ENCODE results near the gene SH3GL3.

SH3GL3 gene

DNA sequence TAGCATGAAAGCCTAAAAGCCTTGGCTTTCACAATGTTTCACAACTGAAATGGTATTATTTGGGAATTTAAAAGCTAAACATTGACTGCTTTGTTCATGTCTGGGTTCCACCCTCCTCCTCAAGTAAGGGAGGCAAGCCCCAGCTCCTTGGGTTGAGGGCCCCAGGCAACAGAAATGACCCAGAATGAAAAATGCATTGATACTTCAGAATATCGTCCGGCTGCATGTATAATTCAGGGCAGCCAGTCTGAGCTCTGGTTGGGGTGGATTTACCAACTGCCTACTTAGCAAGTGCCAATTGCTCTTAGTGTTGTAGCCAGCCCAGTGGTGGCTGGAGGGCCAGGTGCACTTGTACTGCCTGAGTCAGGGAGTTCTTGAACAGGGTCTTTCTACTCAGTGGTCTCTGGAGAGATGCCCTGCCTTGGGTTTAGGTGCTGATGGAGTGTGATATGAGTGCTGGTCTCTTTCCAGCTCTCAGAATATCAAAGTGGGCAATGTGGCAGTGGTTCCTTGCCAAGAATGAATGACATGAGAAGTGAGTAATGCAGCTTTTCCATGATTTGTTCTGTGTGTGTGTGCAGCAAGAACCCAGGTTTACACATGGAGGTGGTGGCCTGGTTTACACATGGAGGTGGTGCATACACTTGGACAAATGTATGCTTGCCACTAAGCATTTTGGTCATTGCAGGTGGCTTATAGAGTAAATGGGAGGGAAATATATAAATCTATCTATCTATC is 165.9 kb downstream of the SH3GL3 start:
- no peak overlapping the region for H3K4me3 ChIP-seq (ENCODE audit: low read depth, low read length)
- ChIA-PET CTCF (interaction anchor here (1.2 kb wide), 1 partner anchor 225 kb away, joined by 5 read pairs; no protein-coding TSS in a partner anchor), POLR2A (no interaction called here)
- H3K4me1 ChIP-seq (ENCODE audit: control insufficient read depth, insufficient read depth, low read length) = no peaks in the 10 kb centered on the region
- no peak for TF ChIP-seq ZNF660 (tag by site-specific recombination; IDR thresholded peaks at IDR 0.05)
- TF ChIP-seq, protein P1, sequence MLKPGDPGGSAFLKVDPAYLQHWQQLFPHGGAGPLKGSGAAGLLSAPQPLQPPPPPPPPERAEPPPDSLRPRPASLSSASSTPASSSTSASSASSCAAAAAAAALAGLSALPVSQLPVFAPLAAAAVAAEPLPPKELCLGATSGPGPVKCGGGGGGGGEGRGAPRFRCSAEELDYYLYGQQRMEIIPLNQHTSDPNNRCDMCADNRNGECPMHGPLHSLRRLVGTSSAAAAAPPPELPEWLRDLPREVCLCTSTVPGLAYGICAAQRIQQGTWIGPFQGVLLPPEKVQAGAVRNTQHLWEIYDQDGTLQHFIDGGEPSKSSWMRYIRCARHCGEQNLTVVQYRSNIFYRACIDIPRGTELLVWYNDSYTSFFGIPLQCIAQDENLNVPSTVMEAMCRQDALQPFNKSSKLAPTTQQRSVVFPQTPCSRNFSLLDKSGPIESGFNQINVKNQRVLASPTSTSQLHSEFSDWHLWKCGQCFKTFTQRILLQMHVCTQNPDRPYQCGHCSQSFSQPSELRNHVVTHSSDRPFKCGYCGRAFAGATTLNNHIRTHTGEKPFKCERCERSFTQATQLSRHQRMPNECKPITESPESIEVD (tag by site-specific recombination; IDR thresholded peaks at IDR 0.05) = no peak
- TF ChIP-seq, protein P2, sequence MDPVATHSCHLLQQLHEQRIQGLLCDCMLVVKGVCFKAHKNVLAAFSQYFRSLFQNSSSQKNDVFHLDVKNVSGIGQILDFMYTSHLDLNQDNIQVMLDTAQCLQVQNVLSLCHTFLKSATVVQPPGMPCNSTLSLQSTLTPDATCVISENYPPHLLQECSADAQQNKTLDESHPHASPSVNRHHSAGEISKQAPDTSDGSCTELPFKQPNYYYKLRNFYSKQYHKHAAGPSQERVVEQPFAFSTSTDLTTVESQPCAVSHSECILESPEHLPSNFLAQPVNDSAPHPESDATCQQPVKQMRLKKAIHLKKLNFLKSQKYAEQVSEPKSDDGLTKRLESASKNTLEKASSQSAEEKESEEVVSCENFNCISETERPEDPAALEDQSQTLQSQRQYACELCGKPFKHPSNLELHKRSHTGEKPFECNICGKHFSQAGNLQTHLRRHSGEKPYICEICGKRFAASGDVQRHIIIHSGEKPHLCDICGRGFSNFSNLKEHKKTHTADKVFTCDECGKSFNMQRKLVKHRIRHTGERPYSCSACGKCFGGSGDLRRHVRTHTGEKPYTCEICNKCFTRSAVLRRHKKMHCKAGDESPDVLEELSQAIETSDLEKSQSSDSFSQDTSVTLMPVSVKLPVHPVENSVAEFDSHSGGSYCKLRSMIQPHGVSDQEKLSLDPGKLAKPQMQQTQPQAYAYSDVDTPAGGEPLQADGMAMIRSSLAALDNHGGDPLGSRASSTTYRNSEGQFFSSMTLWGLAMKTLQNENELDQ (tag by site-specific recombination; IDR thresholded peaks at IDR 0.05; ENCODE audit: low read depth) = no peak
- no peak for TF ChIP-seq RBAK (tag by site-specific recombination; IDR thresholded peaks at IDR 0.05)
- TF ChIP-seq, protein P3, sequence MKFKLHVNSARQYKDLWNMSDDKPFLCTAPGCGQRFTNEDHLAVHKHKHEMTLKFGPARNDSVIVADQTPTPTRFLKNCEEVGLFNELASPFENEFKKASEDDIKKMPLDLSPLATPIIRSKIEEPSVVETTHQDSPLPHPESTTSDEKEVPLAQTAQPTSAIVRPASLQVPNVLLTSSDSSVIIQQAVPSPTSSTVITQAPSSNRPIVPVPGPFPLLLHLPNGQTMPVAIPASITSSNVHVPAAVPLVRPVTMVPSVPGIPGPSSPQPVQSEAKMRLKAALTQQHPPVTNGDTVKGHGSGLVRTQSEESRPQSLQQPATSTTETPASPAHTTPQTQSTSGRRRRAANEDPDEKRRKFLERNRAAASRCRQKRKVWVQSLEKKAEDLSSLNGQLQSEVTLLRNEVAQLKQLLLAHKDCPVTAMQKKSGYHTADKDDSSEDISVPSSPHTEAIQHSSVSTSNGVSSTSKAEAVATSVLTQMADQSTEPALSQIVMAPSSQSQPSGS (tag by site-specific recombination; IDR thresholded peaks at IDR 0.05; ENCODE audit: low read depth) = no peak
- TF ChIP-seq PRDM1 (tag by site-specific recombination; IDR thresholded peaks at IDR 0.05) = no peak
- TF ChIP-seq EGR2 (tag by site-specific recombination; IDR thresholded peaks at IDR 0.05; ENCODE audit: low read depth) = no peak
- no peak for TF ChIP-seq ZNF544 (tag by site-specific recombination; IDR thresholded peaks at IDR 0.05)
- H3K9me3 ChIP-seq (ENCODE audit: control insufficient read depth, insufficient read depth, low read depth, low read length) = no peaks in the 10 kb centered on the region
- H3K36me3 ChIP-seq (ENCODE audit: control insufficient read depth in 2 of 2, insufficient read depth in 1 of 2, low read length in 2 of 2) = peaks cover 0 to 3% of the 10 kb centered on the region in 2 experiments; a peak in 1 of 3 replicates
- H3K27ac ChIP-seq (ENCODE audit: extremely low read depth, low read depth, low read length) = no peak overlapping the region

DNA sequence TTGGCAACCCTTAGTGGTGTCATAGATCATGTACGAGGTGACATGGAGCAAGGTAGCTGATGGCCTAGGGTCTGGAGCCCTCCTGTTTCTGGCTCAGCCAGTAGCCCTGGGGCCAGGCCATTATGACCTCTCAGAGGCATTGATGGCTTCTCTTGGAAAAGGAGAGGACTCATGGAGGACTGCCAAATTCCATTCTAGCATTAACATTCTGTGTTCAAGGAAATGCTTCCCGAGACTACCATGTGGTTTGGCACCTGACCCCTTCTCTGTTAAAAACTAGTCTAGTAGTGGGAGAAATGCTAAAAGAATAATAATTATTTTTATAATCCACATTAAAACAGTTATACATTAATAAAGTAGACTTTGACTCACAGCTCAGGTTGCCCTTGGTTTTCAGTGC is 166.6 kb downstream of the SH3GL3 start:
- TF ChIP-seq ZNF121 (tag by site-specific recombination; IDR thresholded peaks at IDR 0.05) (no peak), ZBTB48 (tag by site-specific recombination; IDR thresholded peaks at IDR 0.05) (no peak), ZNF248 (tag by site-specific recombination; IDR thresholded peaks at IDR 0.05) (no peak), ZNF146 (tag by site-specific recombination; IDR thresholded peaks at IDR 0.05) (no peak), ZNF133 (tag by site-specific recombination; IDR thresholded peaks at IDR 0.05) (no peak), KLF7 (tag by site-specific recombination; IDR thresholded peaks at IDR 0.05; ENCODE audit: borderline replicate concordance) (no peak), ZNF311 (tag by site-specific recombination; IDR thresholded peaks at IDR 0.05; ENCODE audit: borderline replicate concordance) (no peak), ZNF138 (tag by site-specific recombination; IDR thresholded peaks at IDR 0.05; ENCODE audit: borderline replicate concordance) (no peak), ZFP41 (tag by site-specific recombination; IDR thresholded peaks at IDR 0.05; ENCODE audit: borderline replicate concordance) (no peak), ZNF23 (tag by site-specific recombination; IDR thresholded peaks at IDR 0.05; ENCODE audit: borderline replicate concordance) (no peak)
- TF ChIP-seq, protein P4, sequence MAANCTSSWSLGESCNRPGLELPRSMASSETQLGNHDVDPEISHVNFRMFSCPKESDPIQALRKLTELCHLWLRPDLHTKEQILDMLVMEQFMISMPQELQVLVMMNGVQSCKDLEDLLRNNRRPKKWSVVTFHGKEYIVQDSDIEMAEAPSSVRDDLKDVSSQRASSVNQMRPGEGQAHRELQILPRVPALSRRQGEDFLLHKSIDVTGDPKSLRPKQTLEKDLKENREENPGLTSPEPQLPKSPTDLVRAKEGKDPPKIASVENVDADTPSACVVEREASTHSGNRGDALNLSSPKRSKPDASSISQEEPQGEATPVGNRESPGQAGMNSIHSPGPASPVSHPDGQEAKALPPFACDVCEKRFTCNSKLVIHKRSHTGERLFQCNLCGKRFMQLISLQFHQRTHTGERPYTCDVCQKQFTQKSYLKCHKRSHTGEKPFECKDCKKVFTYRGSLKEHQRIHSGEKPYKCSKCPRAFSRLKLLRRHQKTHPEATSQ (tag by site-specific recombination; IDR thresholded peaks at IDR 0.05) = no peak
- TF ChIP-seq, protein P3 (tag by site-specific recombination; IDR thresholded peaks at IDR 0.05; ENCODE audit: low read depth) = no peak
- TF ChIP-seq, protein P5, sequence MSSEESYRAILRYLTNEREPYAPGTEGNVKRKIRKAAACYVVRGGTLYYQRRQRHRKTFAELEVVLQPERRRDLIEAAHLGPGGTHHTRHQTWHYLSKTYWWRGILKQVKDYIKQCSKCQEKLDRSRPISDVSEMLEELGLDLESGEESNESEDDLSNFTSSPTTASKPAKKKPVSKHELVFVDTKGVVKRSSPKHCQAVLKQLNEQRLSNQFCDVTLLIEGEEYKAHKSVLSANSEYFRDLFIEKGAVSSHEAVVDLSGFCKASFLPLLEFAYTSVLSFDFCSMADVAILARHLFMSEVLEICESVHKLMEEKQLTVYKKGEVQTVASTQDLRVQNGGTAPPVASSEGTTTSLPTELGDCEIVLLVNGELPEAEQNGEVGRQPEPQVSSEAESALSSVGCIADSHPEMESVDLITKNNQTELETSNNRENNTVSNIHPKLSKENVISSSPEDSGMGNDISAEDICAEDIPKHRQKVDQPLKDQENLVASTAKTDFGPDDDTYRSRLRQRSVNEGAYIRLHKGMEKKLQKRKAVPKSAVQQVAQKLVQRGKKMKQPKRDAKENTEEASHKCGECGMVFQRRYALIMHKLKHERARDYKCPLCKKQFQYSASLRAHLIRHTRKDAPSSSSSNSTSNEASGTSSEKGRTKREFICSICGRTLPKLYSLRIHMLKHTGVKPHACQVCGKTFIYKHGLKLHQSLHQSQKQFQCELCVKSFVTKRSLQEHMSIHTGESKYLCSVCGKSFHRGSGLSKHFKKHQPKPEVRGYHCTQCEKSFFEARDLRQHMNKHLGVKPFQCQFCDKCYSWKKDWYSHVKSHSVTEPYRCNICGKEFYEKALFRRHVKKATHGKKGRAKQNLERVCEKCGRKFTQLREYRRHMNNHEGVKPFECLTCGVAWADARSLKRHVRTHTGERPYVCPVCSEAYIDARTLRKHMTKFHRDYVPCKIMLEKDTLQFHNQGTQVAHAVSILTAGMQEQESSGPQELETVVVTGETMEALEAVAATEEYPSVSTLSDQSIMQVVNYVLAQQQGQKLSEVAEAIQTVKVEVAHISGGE (tag by site-specific recombination; conservative IDR thresholded peaks at IDR 0.05; ENCODE audit: low read depth) = no peak
- POLR2A ChIA-PET = no interaction called here
- Histone ChIP-seq H3K9me3 (ENCODE audit: control insufficient read depth, insufficient read depth, low read depth, low read length) (no peaks in the 10 kb centered on the region), H3K4me3 (ENCODE audit: low read depth, low read length) (no peak overlapping the region), H3K27ac (ENCODE audit: extremely low read depth, low read depth, low read length) (no peak overlapping the region), H3K4me1 (ENCODE audit: control insufficient read depth, insufficient read depth, low read length) (no peaks in the 10 kb centered on the region), H3K36me3 (ENCODE audit: control insufficient read depth in 2 of 2, insufficient read depth in 1 of 2, low read length in 2 of 2) (peaks cover 0 to 4% of the 10 kb centered on the region in 2 experiments; a peak in 1 of 3 replicates)
- CTCF ChIA-PET = interaction anchor here (0.6 kb wide), 1 partner anchor 165 kb away, joined by 3 read pairs; no protein-coding TSS in a partner anchor
